HEK293T (cell line): Measurements from ENCODE around the gene PTPN7.

Experiments used
- CTCF ChIA-PET: fragments of 350-600 bp; formaldehyde crosslinking; extraction: SDS; loops from one replicate; lab custom pipeline; 2021; ENCODE audit warnings: antibody characterized with exemption, inconsistent platforms; lab: Yijun Ruan, JAX
- POLR2A ChIA-PET: fragments of 350-600 bp; formaldehyde crosslinking; extraction: SDS; loops from one replicate; lab custom pipeline; 2020; ENCODE audit warnings: antibody characterized with exemption, inconsistent platforms; lab: Yijun Ruan, JAX
- DNase-seq: peaks from one replicate; pipeline ENCODE4 v3.0.0; 2012; ENCODE audit warnings: mixed read lengths; ENCODE audit errors: extremely low spot score
- ARNT ChIP-seq: fragments of 450-650 bp; IDR thresholded peaks from 2 replicates; pipeline ENCODE4 v1.6.1; 2017; ENCODE audit warnings: mild to moderate bottlenecking
- BHLHE40 ChIP-seq: fragments of 450-650 bp; IDR thresholded peaks from 2 replicates; pipeline ENCODE4 v1.6.1; 2016; ENCODE audit warnings: mild to moderate bottlenecking, moderate library complexity, borderline replicate concordance
- CTBP1 ChIP-seq: fragments of 450-650 bp; IDR thresholded peaks from 2 replicates; pipeline ENCODE4 v1.6.1; 2016; ENCODE audit warnings: borderline replicate concordance
- ELF4 ChIP-seq: fragments of 450-650 bp; IDR thresholded peaks from 2 replicates; pipeline ENCODE4 v1.6.1; 2017; ENCODE audit warnings: antibody characterized with exemption
- FOXA1 ChIP-seq: fragments of 450-650 bp; IDR thresholded peaks from 2 replicates; pipeline ENCODE4 v1.6.1; 2016; ENCODE audit warnings: mild to moderate bottlenecking
- FOXK2 ChIP-seq: fragments of 450-650 bp; IDR thresholded peaks from 2 replicates; pipeline ENCODE4 v1.6.1; 2016; ENCODE audit warnings: mild to moderate bottlenecking
- FOXM1 ChIP-seq: fragments of 450-650 bp; IDR thresholded peaks from 2 replicates; pipeline ENCODE4 v1.6.1; 2017; ENCODE audit warnings: mild to moderate bottlenecking, borderline replicate concordance
- HDGF ChIP-seq: fragments of 450-650 bp; IDR thresholded peaks from 2 replicates; pipeline ENCODE4 v1.6.1; 2017; ENCODE audit warnings: antibody characterized with exemption, borderline replicate concordance
- L3MBTL2 ChIP-seq: fragments of 450-650 bp; conservative IDR thresholded peaks from 2 replicates; pipeline ENCODE4 v1.6.1; 2016; ENCODE audit warnings: mild to moderate bottlenecking
- LEF1 ChIP-seq: fragments of 450-650 bp; IDR thresholded peaks from 2 replicates; pipeline ENCODE4 v1.6.1; 2017; ENCODE audit warnings: mild to moderate bottlenecking, borderline replicate concordance
- NFRKB ChIP-seq: fragments of 450-650 bp; IDR thresholded peaks from 2 replicates; pipeline ENCODE4 v1.6.1; 2016; ENCODE audit warnings: mild to moderate bottlenecking, moderate library complexity
- SP1 ChIP-seq: fragments of 450-650 bp; IDR thresholded peaks from 2 replicates; pipeline ENCODE4 v1.6.1; 2017
- SUZ12 ChIP-seq: fragments of 450-650 bp; IDR thresholded peaks from 2 replicates; pipeline ENCODE4 v1.6.1; 2016; ENCODE audit warnings: mild to moderate bottlenecking
- TARDBP ChIP-seq: fragments of 450-650 bp; IDR thresholded peaks from 2 replicates; pipeline ENCODE4 v1.6.1; 2016
- ZNF384 ChIP-seq: fragments of 450-650 bp; IDR thresholded peaks from 2 replicates; pipeline ENCODE4 v1.6.1; 2016
- TF ChIP-seq, protein P1 (sequence below): fragments of 450-650 bp; IDR thresholded peaks from 2 replicates; pipeline ENCODE4 v1.6.1; 2016

PTPN7 gene

DNA sequence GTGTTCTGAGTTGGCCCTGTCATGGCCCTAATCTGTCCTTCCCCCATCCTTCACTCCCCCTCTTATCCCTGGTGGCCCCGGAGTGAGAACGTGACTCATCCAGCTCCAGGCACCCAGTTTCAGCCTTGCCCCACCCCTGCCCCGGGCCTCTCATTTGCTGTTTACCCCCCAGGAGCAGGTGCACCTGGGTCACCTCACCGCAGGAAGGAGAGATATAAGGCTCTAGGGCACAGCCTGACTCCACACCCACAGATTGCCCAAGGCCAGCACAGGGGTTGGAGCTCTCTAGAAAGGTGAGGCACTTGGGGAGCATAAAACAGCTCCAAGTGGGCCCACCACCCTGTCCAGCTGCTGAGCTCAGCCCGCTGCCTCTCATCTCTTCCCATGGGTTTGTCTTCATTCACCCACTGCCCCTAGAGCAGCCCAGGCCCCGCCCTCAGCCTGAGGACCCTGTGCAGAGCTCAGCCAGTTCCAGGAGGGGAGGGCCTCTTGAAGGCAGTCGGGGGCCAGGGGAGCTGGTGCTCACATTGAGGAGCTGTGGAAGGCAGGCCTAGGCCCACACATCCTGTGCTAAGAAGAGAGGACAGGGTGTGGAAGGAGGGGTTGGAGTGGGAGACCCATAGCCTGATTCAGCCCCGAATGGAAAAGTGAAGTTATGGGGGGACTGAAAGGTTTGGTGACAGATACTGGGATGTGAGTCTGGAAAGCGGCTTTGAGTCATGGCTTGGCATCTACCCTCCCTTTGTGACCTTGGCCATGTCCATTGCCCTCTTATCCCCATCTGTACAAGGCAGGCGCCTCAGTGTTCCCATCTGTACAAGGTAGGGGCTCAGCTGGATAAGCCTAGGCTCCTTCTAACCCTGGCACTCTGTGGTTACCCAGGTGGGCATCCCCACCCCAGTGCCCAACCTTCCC is 53.8 kb downstream of the PTPN7 start:
- TF ChIP-seq NFRKB, result no peak
- POLR2A ChIA-PET, result no interaction called here
- DNase-seq, result no peak
- CTCF ChIA-PET, result no interaction called here

DNA sequence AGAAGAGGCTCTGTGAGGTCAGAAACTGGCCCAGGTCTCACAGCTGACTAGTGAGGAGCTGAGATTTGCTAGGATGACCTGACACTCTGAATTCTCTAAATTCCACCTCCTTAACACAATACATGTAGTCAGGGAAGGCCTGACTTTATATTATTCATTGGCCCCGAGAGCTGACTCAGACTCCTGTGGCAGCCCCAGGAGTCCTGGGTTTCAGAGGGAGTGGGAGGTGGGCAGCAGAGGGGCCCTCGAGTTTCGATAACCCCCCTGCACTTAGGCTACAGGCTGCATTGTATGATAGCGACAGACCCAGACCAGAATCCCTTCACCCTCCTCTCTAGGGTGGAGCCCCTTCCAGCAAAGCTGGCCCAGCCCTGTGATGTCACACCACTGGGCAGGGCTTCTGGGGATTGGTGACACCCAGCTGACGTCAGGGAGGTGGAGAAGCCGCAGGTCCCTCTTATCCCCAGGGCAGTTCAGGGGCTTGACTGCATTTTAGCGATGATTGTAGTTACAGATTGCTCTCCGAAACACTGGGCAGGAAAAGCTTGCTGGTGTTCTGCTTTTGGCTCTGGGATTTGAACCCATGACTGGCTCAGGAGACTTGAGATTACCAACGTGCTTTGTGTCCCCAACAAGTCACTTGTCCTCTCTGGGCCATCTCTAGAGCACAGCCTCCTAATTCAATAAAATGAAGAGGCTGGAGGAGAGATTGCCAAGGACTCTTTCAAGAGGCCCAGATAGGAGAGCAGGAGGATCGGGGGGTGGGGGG is 54.6 kb downstream of the PTPN7 start:
- no peak for TF ChIP-seq TARDBP
- TF ChIP-seq NFRKB, result no peak
- no peak for TF ChIP-seq FOXM1
- TF ChIP-seq L3MBTL2, result no peak
- TF ChIP-seq CTBP1, result no peak
- TF ChIP-seq, protein P1, sequence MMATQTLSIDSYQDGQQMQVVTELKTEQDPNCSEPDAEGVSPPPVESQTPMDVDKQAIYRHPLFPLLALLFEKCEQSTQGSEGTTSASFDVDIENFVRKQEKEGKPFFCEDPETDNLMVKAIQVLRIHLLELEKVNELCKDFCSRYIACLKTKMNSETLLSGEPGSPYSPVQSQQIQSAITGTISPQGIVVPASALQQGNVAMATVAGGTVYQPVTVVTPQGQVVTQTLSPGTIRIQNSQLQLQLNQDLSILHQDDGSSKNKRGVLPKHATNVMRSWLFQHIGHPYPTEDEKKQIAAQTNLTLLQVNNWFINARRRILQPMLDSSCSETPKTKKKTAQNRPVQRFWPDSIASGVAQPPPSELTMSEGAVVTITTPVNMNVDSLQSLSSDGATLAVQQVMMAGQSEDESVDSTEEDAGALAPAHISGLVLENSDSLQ, result no peak
- TF ChIP-seq SUZ12, result no peak
- TF ChIP-seq ARNT, result no peak
- TF ChIP-seq HDGF, result no peak
- TF ChIP-seq ELF4, result no peak
- TF ChIP-seq ZNF384, result no peak
- DNase-seq, result no peak
- ChIA-PET POLR2A (interaction anchor here (0.7 kb wide), 1 partner anchor 71 kb away, joined by 3 read pairs; no protein-coding TSS in a partner anchor), CTCF (no interaction called here)

DNA sequence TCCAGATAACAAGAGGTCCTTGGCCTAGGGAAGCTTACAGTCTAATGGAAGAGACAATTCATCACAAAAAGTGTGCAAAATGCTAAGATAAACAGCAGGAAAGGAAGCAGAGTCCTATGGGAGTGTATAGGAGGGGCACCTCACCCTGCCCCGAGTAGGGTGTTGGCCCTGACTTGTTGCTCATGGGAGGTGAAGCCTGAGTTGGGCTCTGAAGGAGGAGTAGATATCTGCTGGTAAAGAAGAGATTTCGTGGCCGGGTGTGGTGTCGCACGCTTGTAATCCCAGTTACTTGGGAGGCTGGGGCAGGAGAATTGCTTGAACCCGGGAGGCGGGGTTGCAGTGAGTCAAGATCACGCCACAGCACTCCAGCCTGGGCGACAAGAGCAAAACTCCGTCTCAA is 56.3 kb downstream of the PTPN7 start:
- CTCF ChIA-PET, result interaction anchor here (0.6 kb wide), 1 partner anchor 10 kb away, joined by 3 read pairs; no protein-coding TSS in a partner anchor
- no peak for TF ChIP-seq SP1
- TF ChIP-seq LEF1, result no peak
- TF ChIP-seq ARNT, result no peak
- no peak for TF ChIP-seq BHLHE40
- no peak for TF ChIP-seq FOXK2
- TF ChIP-seq SUZ12, result no peak
- TF ChIP-seq FOXA1, result no peak
- TF ChIP-seq CTBP1, result no peak
- TF ChIP-seq FOXM1, result no peak
- no peak for TF ChIP-seq HDGF
- no peak for TF ChIP-seq NFRKB
- no peak for TF ChIP-seq ELF4
- TF ChIP-seq L3MBTL2, result no peak
- TF ChIP-seq TARDBP, result no peak
- TF ChIP-seq, protein P1, result no peak
- no peak for TF ChIP-seq ZNF384
- no peak for DNase-seq
- POLR2A ChIA-PET, result no interaction called here

DNA sequence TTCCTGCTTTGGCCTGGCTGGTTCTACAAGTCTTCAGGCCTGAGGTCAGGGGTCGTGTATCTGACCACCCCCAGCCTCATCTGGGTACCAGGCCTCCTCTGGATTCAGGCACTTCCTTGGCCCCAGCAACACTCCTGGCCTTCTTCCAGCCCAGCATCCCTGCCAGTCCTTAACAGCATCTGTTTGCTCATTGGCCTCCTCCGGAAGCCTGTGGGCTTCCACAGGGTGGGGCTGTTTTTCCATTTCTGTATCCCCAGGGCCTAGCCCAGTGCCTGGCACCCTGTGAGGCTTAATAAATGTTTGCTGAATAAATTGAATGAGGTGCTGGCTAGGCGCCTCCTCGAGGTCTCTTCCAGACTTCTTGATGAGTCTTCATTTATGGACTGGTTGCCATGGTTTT is 59.2 kb downstream of the PTPN7 start:
- ChIA-PET CTCF (interaction anchor here (0.9 kb wide), 1 partner anchor 34 kb away, joined by 3 read pairs; no protein-coding TSS in a partner anchor), POLR2A (no interaction called here)
- no peak for DNase-seq
- TF ChIP-seq SUZ12 (no peak), BHLHE40 (no peak), LEF1 (no peak), NFRKB (no peak), FOXM1 (no peak), SP1 (no peak), TARDBP (no peak), HDGF (no peak), ZNF384 (no peak), ELF4 (no peak)
